ENCODE data around the gene RGL3. TPM values are rescaled to one million over a fixed set of nuclear protein-coding genes. Genes with fewer than 3 reads are reported as not detected.
A peak's percentile ranks its signal among the peaks of the same experiment; 100 is the strongest.

RGL3 gene
- total RNA-seq, 2 experiments from 2014 or later, result not detected

DNA sequence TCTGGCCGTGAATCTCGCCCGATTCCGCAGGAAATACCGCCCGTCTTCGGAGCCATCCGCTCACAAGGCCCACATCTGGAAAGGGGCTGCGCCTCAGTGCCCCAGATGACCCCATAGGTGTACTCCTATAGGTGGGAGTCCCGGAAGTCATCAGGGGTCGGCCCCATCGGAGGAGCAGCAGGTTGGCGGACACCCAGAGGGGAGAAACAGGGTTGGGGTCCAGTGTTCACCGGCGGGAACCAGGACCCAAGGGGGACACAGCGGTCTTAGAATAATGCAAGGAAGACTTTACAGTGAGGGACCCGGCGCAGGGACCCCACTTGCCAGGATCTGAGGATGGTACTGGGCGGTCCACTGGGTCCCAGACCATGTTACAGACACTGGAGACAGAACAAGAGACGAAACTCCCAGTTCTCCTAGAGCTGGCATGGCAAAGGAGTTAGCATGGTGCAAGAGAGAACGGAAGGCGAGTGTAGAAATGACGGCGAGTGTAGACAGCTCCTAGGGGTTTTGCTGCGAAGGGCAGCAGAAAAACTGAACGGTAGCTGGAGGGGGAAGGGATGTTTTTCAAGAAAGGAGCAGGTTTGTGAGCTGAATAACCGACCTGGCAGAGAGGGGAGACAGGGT is 4.2 kb upstream of the RGL3 start:
- Mint-ChIP-seq H3K27me3 (peaks cover 48% of the 10 kb centered on the region), H3K4me3 (peak overlapping the region; percentile 65), H3K36me3 (ENCODE audit: low read depth) (no peaks in the 10 kb centered on the region), H3K27ac (no peak overlapping the region), H3K9me3 (no peaks in the 10 kb centered on the region), H3K4me1 (ENCODE audit: low read depth) (peaks cover 31% of the 10 kb centered on the region)
- TF ChIP-seq, protein P1, sequence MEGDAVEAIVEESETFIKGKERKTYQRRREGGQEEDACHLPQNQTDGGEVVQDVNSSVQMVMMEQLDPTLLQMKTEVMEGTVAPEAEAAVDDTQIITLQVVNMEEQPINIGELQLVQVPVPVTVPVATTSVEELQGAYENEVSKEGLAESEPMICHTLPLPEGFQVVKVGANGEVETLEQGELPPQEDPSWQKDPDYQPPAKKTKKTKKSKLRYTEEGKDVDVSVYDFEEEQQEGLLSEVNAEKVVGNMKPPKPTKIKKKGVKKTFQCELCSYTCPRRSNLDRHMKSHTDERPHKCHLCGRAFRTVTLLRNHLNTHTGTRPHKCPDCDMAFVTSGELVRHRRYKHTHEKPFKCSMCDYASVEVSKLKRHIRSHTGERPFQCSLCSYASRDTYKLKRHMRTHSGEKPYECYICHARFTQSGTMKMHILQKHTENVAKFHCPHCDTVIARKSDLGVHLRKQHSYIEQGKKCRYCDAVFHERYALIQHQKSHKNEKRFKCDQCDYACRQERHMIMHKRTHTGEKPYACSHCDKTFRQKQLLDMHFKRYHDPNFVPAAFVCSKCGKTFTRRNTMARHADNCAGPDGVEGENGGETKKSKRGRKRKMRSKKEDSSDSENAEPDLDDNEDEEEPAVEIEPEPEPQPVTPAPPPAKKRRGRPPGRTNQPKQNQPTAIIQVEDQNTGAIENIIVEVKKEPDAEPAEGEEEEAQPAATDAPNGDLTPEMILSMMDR (IDR thresholded peaks at IDR 0.05), result no peak
- POLR2A ChIA-PET, result interaction anchor here (0.6 to 6.1 kb wide), 6 partner anchors 12 to 461 kb away, joined by 3 to 26 read pairs (median 4); partner anchors contain the start of genes ODAD3 and PRKCSH
- DNase-seq (no peak), ATAC-seq (no peak)
- intact Hi-C loops (cut with micrococcal nuclease), result no loop called here
- CTCF ChIA-PET, result interaction anchor here (1.0 to 4.6 kb wide), 4 partner anchors 12 to 59 kb away, joined by 3 to 29 read pairs (median 7); partner anchors contain the start of genes ODAD3 and PRKCSH

DNA sequence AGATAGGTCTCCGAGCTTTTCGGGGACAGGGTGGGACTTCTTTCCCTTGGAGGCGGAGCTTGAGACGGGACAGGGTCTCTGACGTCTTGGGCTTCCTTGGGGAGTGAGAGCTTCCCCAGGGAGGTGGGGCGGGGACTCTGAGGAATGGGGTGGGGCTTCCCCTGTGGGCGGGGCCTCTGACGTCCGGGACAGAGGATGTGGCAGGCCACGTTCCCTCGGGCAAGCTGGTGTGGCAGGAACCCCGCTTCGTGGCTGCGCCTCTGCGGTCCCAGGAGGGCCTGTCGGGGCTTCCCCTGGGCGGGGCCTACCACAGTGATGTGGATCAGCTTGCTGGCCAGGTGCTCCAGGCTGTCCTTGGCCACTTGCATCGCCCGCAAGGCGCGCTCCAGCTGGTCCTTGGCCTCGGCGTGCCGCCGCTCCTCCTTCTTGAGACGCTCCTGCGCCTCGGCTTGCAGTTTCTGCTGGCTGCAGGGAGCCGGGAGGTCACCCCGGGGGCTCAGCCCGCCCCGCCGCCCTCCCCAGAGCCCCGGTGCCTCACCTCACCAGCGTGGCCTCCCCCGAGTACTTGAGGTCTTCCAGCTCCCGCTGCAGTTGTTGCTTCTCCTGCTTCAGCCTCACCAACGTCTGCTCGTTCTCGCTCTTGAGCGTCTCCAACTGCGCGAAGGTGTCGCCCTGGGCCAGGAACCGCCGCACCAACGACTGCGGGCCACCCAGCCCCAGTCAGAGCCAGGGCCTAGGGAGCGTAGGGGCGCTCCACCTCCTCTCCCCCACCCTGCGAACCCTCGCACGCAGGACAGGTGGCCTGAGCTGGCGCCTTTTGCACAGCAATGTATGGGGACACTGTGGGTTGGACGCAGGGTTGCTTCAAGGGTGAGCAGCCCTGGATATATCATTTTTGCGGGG is 3.3 kb upstream of the RGL3 start:
- TF ChIP-seq, protein P1 (IDR thresholded peaks at IDR 0.05), result no peak
- Mint-ChIP-seq H3K27ac (no peak overlapping the region), H3K9me3 (no peaks in the 10 kb centered on the region), H3K4me1 (ENCODE audit: low read depth) (peaks cover 31% of the 10 kb centered on the region), H3K4me3 (peak overlapping the region; percentile 65), H3K27me3 (peaks cover 54% of the 10 kb centered on the region), H3K36me3 (ENCODE audit: low read depth) (no peaks in the 10 kb centered on the region)
- ChIA-PET POLR2A (interaction anchor here (0.7 to 6.1 kb wide), 9 partner anchors 13 to 460 kb away, joined by 3 to 26 read pairs (median 4); partner anchors contain the start of genes EPOR, ODAD3, PRKCSH and SWSAP1), CTCF (interaction anchor here (0.6 to 4.6 kb wide), 6 partner anchors 11 to 76 kb away, joined by 3 to 29 read pairs (median 4); partner anchors contain the start of genes CCDC159, ODAD3, PRKCSH and TMEM205)
- DNase-seq (peak; percentile 87), ATAC-seq (peak; percentile 77)
- intact Hi-C loops (cut with micrococcal nuclease), result no loop called here

DNA sequence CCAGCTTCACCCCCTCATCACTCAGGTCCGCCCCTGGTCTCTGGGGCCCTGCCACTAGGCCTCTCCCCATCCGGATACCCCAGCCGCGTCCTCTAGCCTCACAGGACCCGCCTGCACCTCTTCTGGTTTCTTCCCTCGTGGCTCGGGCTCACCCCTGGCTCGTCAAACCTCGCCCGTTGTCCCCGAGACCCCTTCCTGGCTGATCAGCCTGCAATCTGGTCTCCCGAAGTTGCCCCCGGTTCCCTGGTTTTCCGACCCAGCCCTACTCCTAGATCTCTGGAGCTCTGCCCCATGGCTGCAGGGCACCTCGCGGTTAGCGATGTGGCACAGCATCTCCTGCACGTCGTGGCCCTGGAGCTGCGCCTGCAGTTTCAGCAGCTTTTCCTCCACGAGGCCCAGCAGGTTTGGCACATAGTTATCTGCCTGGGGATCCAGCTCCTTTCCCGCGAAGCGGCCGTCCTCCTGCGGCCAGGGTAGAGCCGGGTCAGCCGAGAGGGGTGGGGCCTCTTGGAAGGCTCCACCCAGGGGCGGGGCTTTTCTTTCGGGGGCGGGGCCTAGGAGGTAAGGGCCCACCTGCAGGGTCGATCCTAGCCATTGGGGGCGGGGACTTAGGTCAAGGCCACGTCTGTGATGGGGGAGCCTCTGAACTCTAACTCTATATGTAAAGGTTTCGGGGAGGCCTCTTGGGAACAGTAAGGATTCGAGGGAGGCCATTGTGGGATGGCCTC is 2.4 kb upstream of the RGL3 start:
- H3K4me1 Mint-ChIP-seq (ENCODE audit: low read depth), result peaks cover 31% of the 10 kb centered on the region
- ChIA-PET CTCF (interaction anchor here (0.6 to 4.6 kb wide), 6 partner anchors 10 to 75 kb away, joined by 3 to 29 read pairs (median 4); partner anchors contain the start of genes CCDC159, ODAD3, PRKCSH and TMEM205), POLR2A (interaction anchor here (0.9 to 6.1 kb wide), 7 partner anchors 14 to 61 kb away, joined by 3 to 26 read pairs (median 4); partner anchors contain the start of genes EPOR, ODAD3 and PRKCSH)
- no peaks in the 10 kb centered on the region for H3K9me3 Mint-ChIP-seq
- peak overlapping the region; percentile 65 for H3K4me3 Mint-ChIP-seq
- H3K27ac Mint-ChIP-seq, result no peak overlapping the region
- peak; percentile 76 for DNase-seq
- H3K36me3 Mint-ChIP-seq (ENCODE audit: low read depth), result no peaks in the 10 kb centered on the region
- TF ChIP-seq, protein P1 (IDR thresholded peaks at IDR 0.05), result no peak
- intact Hi-C loops (cut with micrococcal nuclease), result no loop called here
- peaks cover 54% of the 10 kb centered on the region for H3K27me3 Mint-ChIP-seq
- ATAC-seq, result peak; percentile 74

DNA sequence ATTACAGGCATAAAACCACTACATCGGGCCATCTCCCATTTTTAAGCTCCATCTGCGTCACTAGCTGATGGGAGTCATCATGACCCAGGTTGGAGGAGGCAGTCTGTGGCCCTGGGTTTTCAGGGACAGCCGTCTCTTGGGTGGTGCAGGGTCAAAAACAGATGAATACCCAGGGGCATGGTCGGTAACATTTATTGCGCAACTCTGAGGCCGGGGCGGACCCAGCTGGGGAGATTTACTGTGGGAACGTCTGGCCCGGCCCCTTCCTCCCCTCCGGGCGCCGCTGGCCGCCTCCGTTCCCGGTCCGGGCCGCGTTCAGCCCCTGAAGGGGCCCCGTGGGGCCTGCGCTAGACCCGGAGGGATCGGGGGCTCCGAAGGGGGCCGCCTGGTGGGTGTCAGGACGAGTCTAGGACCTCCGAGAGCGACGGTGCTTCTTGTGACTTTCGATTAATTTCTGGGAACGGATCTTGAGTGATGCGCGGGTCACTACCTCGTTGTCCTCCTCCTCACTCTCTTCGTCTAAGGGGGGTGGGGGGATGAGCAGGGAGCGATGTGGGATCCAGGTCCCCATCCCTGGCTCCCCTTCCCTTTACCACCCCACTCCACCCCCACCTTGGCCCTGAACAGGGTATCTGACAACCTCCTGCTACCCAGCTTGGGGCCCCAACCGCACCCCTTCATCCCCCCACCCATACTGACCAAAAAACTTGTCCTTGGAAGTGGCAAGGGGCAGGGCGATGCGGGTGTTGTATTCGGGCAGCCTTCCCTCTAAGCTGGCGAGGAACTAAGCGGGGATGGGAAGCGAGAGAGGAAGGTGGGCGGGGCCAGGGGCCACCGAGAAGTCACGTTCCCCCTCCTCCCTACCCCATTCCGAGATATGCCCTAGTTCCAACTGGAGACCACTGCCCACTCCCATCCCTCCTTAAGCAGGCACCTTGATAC is 1.6 kb upstream of the RGL3 start:
- intact Hi-C loops (cut with micrococcal nuclease), result no loop called here
- DNase-seq (peak; percentile 17), ATAC-seq (no peak)
- Mint-ChIP-seq H3K27me3 (peaks cover 54% of the 10 kb centered on the region), H3K36me3 (ENCODE audit: low read depth) (no peaks in the 10 kb centered on the region), H3K9me3 (no peaks in the 10 kb centered on the region), H3K4me3 (peak overlapping the region; percentile 65), H3K4me1 (ENCODE audit: low read depth) (peaks cover 31% of the 10 kb centered on the region), H3K27ac (no peak overlapping the region)
- TF ChIP-seq, protein P1 (IDR thresholded peaks at IDR 0.05), result no peak
- ChIA-PET POLR2A (interaction anchor here (0.6 to 6.1 kb wide), 6 partner anchors 19 to 62 kb away, joined by 3 to 26 read pairs (median 5); partner anchors contain the start of gene EPOR), CTCF (interaction anchor here (1.6 to 4.6 kb wide), 3 partner anchors 14 to 74 kb away, joined by 3 to 29 read pairs (median 11); partner anchors contain the start of genes CCDC159, ODAD3, PRKCSH and TMEM205)

Data from activated CD8-positive, alpha-beta T cell treated with anti-CD3 and anti-CD28 coated beads for 36 hours (primary cell).